IMR-90 (cell line): Measurements from ENCODE around the gene ATRNL1.

Experiments used
- MAZ ChIP-seq: IDR thresholded peaks from 2 replicates; pipeline ENCODE4 v1.6.1; 2012; ENCODE audit warnings: low read depth, mild to moderate bottlenecking, low read length, improper control_type of control experiment, moderate library complexity, borderline replicate concordance
- MXI1 ChIP-seq: IDR thresholded peaks from 2 replicates; pipeline ENCODE4 v1.6.1; 2012; ENCODE audit warnings: low read depth, mild to moderate bottlenecking, low read length, moderate library complexity, borderline replicate concordance
- POLR2A ChIP-seq: IDR thresholded peaks from 2 replicates; pipeline ENCODE4 v1.6.1; 2012; ENCODE audit warnings: mild to moderate bottlenecking, low read depth, low read length
- RAD21 ChIP-seq: IDR thresholded peaks from 2 replicates; pipeline ENCODE4 v1.6.1; 2012; ENCODE audit warnings: low read length, improper control_type of control experiment
- RCOR1 ChIP-seq: IDR thresholded peaks from 2 replicates; pipeline ENCODE4 v1.6.1; 2012; ENCODE audit warnings: mild to moderate bottlenecking, low read length, improper control_type of control experiment; ENCODE audit not compliant: insufficient replicate concordance
- RFX5 ChIP-seq: IDR thresholded peaks from 2 replicates; pipeline ENCODE4 v1.8.0; 2012; ENCODE audit warnings: low read depth, mild to moderate bottlenecking, low read length, moderate library complexity
- SMC3 ChIP-seq: fragments of 150-350 bp; IDR thresholded peaks from 2 replicates; pipeline ENCODE4 v1.6.1; 2016; ENCODE audit warnings: low read depth, mild to moderate bottlenecking, antibody characterized with exemption, low read length, moderate library complexity
- TF ChIP-seq, protein P1 (sequence below): conservative IDR thresholded peaks from 2 replicates; pipeline ENCODE4 v1.5.1; 2012; ENCODE audit warnings: mild to moderate bottlenecking, low read depth, low read length, improper control_type of control experiment

- TF ChIP-seq MXI1 (no peak), POLR2A (no peak), RCOR1 (no peak), SMC3 (no peak), RAD21 (no peak), MAZ (no peak), RFX5 (no peak)
- TF ChIP-seq, protein P1, sequence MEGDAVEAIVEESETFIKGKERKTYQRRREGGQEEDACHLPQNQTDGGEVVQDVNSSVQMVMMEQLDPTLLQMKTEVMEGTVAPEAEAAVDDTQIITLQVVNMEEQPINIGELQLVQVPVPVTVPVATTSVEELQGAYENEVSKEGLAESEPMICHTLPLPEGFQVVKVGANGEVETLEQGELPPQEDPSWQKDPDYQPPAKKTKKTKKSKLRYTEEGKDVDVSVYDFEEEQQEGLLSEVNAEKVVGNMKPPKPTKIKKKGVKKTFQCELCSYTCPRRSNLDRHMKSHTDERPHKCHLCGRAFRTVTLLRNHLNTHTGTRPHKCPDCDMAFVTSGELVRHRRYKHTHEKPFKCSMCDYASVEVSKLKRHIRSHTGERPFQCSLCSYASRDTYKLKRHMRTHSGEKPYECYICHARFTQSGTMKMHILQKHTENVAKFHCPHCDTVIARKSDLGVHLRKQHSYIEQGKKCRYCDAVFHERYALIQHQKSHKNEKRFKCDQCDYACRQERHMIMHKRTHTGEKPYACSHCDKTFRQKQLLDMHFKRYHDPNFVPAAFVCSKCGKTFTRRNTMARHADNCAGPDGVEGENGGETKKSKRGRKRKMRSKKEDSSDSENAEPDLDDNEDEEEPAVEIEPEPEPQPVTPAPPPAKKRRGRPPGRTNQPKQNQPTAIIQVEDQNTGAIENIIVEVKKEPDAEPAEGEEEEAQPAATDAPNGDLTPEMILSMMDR: no peak
Measured at GRCh38 chr10:115933098-115933497, 839.9 kb downstream of the ATRNL1 start.
